IMR-90 (cell line): ENCODE results near the gene GNB4.

Source experiments
- BHLHE40 ChIP-seq: fragments of 150-350 bp; IDR thresholded peaks from 2 replicates; pipeline ENCODE4 v1.6.1; 2016; ENCODE audit warnings: mild to moderate bottlenecking, low read depth, low read length
- CEBPB ChIP-seq: IDR thresholded peaks from 2 replicates; pipeline ENCODE4 v1.6.1; 2012; ENCODE audit warnings: low read depth, low read length, improper control_type of control experiment
- CHD1 ChIP-seq: IDR thresholded peaks from 2 replicates; pipeline ENCODE4 v1.6.1; 2012; ENCODE audit warnings: low read depth, low read length, improper control_type of control experiment
- CTCF ChIP-seq: conservative IDR thresholded peaks from 2 replicates; pipeline ENCODE4 v1.5.1; 2012; ENCODE audit warnings: mild to moderate bottlenecking, low read depth, low read length, improper control_type of control experiment
- ELK1 ChIP-seq: fragments of 150-350 bp; IDR thresholded peaks from 2 replicates; pipeline ENCODE4 v1.6.1; 2016; ENCODE audit warnings: low read depth, mild to moderate bottlenecking, low read length, moderate library complexity, borderline replicate concordance
- FOS ChIP-seq: fragments of 150-350 bp; IDR thresholded peaks from 2 replicates; pipeline ENCODE4 v1.6.1; 2016; ENCODE audit warnings: low read depth, low read length
- MAFK ChIP-seq: IDR thresholded peaks from 2 replicates; pipeline ENCODE4 v1.6.1; 2012; ENCODE audit warnings: low read depth, low read length, improper control_type of control experiment
- NFE2L2 ChIP-seq: fragments of 150-350 bp; IDR thresholded peaks from 2 replicates; pipeline ENCODE4 v1.6.1; 2016; ENCODE audit warnings: low read depth, mild to moderate bottlenecking, low read length
- POLR2A ChIP-seq: IDR thresholded peaks from 2 replicates; pipeline ENCODE4 v1.6.1; 2012; ENCODE audit warnings: mild to moderate bottlenecking, low read depth, low read length
- RAD21 ChIP-seq: IDR thresholded peaks from 2 replicates; pipeline ENCODE4 v1.6.1; 2012; ENCODE audit warnings: low read length, improper control_type of control experiment
- RCOR1 ChIP-seq: IDR thresholded peaks from 2 replicates; pipeline ENCODE4 v1.6.1; 2012; ENCODE audit warnings: mild to moderate bottlenecking, low read length, improper control_type of control experiment; ENCODE audit not compliant: insufficient replicate concordance
- RFX5 ChIP-seq: IDR thresholded peaks from 2 replicates; pipeline ENCODE4 v1.8.0; 2012; ENCODE audit warnings: low read depth, mild to moderate bottlenecking, low read length, moderate library complexity
- SMC3 ChIP-seq: fragments of 150-350 bp; IDR thresholded peaks from 2 replicates; pipeline ENCODE4 v1.6.1; 2016; ENCODE audit warnings: low read depth, mild to moderate bottlenecking, antibody characterized with exemption, low read length, moderate library complexity
- USF2 ChIP-seq: fragments of 150-350 bp; IDR thresholded peaks from 2 replicates; pipeline ENCODE4 v1.6.1; 2017; ENCODE audit warnings: mild to moderate bottlenecking, antibody characterized with exemption, low read length, low read depth

GRCh38 chr3:179486806-179487205, 35.5 kb upstream of the GNB4 start:
- no peak for TF ChIP-seq RFX5
- no peak for TF ChIP-seq CTCF
- no peak for TF ChIP-seq USF2
- no peak for TF ChIP-seq FOS
- TF ChIP-seq RAD21, result no peak
- no peak for TF ChIP-seq POLR2A
- TF ChIP-seq RCOR1, result no peak
- TF ChIP-seq CEBPB, result no peak
- no peak for TF ChIP-seq MAFK
- TF ChIP-seq BHLHE40, result no peak
- TF ChIP-seq SMC3, result no peak
- no peak for TF ChIP-seq CHD1
- no peak for TF ChIP-seq ELK1
- no peak for TF ChIP-seq NFE2L2
